ENCODE measurements around the gene CBL.

DNA sequence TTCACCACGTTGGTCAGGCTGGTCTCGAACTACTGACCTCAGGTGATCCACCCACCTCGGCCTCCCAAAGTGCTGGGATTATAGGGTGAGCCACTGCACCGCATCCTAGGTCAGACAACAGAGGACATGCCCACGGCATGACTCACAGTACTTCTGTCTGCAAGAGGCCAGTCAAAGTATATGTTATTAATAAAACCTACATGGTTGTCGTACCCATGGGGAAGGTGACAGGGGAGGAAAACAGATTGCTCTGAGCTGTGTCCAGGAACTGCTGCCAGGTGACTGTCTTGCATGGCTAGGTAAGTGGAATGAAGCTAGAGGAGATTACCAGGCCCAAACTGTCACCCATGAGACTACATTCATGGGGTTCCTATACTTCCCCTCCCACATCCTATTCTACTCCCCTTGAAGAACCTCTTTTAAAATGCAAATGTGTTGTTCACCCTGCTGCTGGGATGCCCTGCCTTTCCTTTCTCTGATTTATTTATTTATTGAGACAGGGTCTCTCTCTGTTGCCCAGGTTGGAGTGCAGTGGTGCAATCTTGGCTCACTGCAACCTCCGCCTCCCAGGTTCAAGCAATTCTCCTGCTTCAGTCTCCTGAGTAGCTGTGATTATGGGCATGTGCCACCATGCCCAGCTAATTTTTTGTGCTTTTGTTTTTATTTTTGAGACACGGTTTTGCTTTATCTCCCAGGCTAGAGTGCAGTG is 39.6 kb upstream of the CBL start:
- TF ChIP-seq, protein P1, sequence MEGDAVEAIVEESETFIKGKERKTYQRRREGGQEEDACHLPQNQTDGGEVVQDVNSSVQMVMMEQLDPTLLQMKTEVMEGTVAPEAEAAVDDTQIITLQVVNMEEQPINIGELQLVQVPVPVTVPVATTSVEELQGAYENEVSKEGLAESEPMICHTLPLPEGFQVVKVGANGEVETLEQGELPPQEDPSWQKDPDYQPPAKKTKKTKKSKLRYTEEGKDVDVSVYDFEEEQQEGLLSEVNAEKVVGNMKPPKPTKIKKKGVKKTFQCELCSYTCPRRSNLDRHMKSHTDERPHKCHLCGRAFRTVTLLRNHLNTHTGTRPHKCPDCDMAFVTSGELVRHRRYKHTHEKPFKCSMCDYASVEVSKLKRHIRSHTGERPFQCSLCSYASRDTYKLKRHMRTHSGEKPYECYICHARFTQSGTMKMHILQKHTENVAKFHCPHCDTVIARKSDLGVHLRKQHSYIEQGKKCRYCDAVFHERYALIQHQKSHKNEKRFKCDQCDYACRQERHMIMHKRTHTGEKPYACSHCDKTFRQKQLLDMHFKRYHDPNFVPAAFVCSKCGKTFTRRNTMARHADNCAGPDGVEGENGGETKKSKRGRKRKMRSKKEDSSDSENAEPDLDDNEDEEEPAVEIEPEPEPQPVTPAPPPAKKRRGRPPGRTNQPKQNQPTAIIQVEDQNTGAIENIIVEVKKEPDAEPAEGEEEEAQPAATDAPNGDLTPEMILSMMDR (IDR thresholded peaks at IDR 0.05): no peak
- no peak for TF ChIP-seq POLR2A (IDR thresholded peaks at IDR 0.05)
